Keratinocyte (primary cell): ENCODE measurements around the gene PAX3.

Experiments used
- EZH2 ChIP-seq: IDR thresholded peaks from one replicate; pipeline ENCODE4 v1.6.1; 2012; ENCODE audit warnings: inconsistent platforms, mild to moderate bottlenecking, low read length, moderate library complexity
- TF ChIP-seq, protein P1 (sequence below), 3 experiments: IDR thresholded peaks in 1 of 3; conservative IDR thresholded peaks in 1 of 3; optimal IDR thresholded peaks in 1 of 3; 2 replicates in 2 of 3; 3 replicates in 1 of 3; pipeline versions ENCODE3 to v1.5.1; 2011; ENCODE audit warnings: low read length in 3 of 3, mild to moderate bottlenecking in 3 of 3, moderate library complexity in 2 of 3, control low read depth in 1 of 3, inconsistent platforms in 1 of 3; ENCODE audit not compliant: insufficient read depth in 2 of 3; ENCODE audit errors: extremely low read depth in 1 of 3

DNA sequence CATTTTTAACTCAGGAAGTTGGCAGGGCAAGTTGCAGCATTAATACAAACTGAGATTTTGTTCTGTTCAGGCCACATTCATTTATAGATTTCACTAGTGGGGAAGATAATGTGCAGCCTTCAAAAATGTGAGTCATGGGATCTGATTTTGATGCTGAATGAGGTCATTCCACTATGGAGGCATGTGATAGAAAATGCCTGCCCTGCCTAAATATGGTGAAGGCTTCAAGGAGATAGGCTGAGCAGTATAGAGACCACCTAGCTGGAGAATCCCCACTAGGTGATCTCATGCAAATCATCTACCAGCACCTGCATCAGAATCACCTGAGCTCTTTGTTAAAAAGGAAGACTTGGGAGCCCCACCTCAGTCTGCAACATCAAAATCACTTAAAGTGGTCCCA is 43.7 kb downstream of the PAX3 start:
- TF ChIP-seq, protein P1, sequence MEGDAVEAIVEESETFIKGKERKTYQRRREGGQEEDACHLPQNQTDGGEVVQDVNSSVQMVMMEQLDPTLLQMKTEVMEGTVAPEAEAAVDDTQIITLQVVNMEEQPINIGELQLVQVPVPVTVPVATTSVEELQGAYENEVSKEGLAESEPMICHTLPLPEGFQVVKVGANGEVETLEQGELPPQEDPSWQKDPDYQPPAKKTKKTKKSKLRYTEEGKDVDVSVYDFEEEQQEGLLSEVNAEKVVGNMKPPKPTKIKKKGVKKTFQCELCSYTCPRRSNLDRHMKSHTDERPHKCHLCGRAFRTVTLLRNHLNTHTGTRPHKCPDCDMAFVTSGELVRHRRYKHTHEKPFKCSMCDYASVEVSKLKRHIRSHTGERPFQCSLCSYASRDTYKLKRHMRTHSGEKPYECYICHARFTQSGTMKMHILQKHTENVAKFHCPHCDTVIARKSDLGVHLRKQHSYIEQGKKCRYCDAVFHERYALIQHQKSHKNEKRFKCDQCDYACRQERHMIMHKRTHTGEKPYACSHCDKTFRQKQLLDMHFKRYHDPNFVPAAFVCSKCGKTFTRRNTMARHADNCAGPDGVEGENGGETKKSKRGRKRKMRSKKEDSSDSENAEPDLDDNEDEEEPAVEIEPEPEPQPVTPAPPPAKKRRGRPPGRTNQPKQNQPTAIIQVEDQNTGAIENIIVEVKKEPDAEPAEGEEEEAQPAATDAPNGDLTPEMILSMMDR (optimal IDR thresholded peaks at IDR 0.05 in 1 of 3, IDR thresholded peaks at IDR 0.05 in 1 of 3, conservative IDR thresholded peaks at IDR 0.05 in 1 of 3; ENCODE audit: extremely low read depth in 1 of 3, insufficient read depth in 2 of 3, low read length in 3 of 3): no peak
- no peak for TF ChIP-seq EZH2
